ENCODE results near the gene ARHGAP6. TPM values are rescaled to one million over a fixed set of nuclear protein-coding genes. Genes with fewer than 3 reads are reported as not detected.

ARHGAP6 gene
- total and polyA plus RNA-seq, 9 of the 15 experiments (the other 6 are each of a cell fraction or from before 2014, with no cell fraction given), result 12.5 to 63.6 (median 41.8) TPM

DNA sequence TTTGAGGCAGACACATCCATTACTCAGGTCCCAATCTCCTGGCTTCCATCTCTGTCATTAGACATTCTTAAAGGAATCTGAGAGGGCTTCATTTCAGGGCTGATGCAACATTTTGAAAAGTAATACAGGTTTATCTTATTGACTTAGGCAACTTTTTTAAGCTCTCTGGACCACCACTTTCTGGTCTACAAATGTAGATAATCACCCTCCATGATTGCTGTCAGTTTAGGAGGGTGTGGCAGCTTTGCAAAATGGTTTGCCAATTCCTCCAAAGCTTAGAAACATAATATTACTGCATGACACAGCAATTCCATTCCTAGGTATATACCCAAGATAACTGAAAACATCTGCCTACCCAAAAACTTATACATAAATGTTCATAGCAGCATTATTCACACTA is 77.6 kb downstream of the ARHGAP6 start (continued):
- TF ChIP-seq, protein P1, sequence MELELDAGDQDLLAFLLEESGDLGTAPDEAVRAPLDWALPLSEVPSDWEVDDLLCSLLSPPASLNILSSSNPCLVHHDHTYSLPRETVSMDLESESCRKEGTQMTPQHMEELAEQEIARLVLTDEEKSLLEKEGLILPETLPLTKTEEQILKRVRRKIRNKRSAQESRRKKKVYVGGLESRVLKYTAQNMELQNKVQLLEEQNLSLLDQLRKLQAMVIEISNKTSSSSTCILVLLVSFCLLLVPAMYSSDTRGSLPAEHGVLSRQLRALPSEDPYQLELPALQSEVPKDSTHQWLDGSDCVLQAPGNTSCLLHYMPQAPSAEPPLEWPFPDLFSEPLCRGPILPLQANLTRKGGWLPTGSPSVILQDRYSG (tag; conservative IDR thresholded peaks at IDR 0.05; ENCODE audit: low read depth), result no peak
- TF ChIP-seq SIRT6 (IDR thresholded peaks at IDR 0.05; ENCODE audit: low read depth, low read length), result no peak
- no peak for TF ChIP-seq BRD4 (IDR thresholded peaks at IDR 0.05)
- peak; percentile 90; the same call in 1 of the 2 replicates for TF ChIP-seq ATF3 (IDR thresholded peaks at IDR 0.05)
- TF ChIP-seq ATF3 (CRISPR knock-in tag; conservative IDR thresholded peaks at IDR 0.05), result no peak
- no peak for TF ChIP-seq HSF4 (CRISPR knock-in tag; IDR thresholded peaks at IDR 0.05; ENCODE audit: borderline replicate concordance)
- no peak for TF ChIP-seq MIER1 (IDR thresholded peaks at IDR 0.05; ENCODE audit: low read depth)
- no peak for TF ChIP-seq ZBTB9 (CRISPR knock-in tag; IDR thresholded peaks at IDR 0.05)
- TF ChIP-seq TAF7 (tag; IDR thresholded peaks at IDR 0.05), result no peak
- no peak for TF ChIP-seq SMARCA5 (IDR thresholded peaks at IDR 0.05)
- TF ChIP-seq ZNF121 (CRISPR knock-in tag; conservative IDR thresholded peaks at IDR 0.05), result no peak
- no peak for TF ChIP-seq HMG20A (CRISPR knock-in tag; conservative IDR thresholded peaks at IDR 0.05)
- peak; percentile 88 for TF ChIP-seq C11orf30 (IDR thresholded peaks at IDR 0.05; ENCODE audit: low read depth)
- no peak for TF ChIP-seq MYBL2 (IDR thresholded peaks at IDR 0.05; ENCODE audit: low read depth)
- TF ChIP-seq MYBL2 (CRISPR knock-in tag; IDR thresholded peaks at IDR 0.05; ENCODE audit: borderline replicate concordance), result no peak
- TF ChIP-seq, protein P2, sequence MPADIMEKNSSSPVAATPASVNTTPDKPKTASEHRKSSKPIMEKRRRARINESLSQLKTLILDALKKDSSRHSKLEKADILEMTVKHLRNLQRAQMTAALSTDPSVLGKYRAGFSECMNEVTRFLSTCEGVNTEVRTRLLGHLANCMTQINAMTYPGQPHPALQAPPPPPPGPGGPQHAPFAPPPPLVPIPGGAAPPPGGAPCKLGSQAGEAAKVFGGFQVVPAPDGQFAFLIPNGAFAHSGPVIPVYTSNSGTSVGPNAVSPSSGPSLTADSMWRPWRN (IDR thresholded peaks at IDR 0.05; ENCODE audit: low read depth), result peak; percentile 68
- TF ChIP-seq ZC3H11A (IDR thresholded peaks at IDR 0.05; ENCODE audit: low read depth, low read length), result no peak
- TF ChIP-seq GABPA (tag; conservative IDR thresholded peaks at IDR 0.05; ENCODE audit: low read depth), result no peak
- TF ChIP-seq, protein P3, sequence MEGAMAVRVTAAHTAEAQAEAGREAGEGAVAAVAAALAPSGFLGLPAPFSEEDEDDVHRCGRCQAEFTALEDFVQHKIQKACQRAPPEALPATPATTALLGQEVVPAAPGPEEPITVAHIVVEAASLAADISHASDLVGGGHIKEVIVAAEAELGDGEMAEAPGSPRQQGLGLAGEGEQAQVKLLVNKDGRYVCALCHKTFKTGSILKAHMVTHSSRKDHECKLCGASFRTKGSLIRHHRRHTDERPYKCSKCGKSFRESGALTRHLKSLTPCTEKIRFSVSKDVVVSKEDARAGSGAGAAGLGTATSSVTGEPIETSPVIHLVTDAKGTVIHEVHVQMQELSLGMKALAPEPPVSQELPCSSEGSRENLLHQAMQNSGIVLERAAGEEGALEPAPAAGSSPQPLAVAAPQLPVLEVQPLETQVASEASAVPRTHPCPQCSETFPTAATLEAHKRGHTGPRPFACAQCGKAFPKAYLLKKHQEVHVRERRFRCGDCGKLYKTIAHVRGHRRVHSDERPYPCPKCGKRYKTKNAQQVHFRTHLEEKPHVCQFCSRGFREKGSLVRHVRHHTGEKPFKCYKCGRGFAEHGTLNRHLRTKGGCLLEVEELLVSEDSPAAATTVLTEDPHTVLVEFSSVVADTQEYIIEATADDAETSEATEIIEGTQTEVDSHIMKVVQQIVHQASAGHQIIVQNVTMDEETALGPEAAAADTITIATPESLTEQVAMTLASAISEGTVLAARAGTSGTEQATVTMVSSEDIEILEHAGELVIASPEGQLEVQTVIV (CRISPR knock-in tag; IDR thresholded peaks at IDR 0.05; ENCODE audit: borderline replicate concordance), result no peak
- TF ChIP-seq, protein P4, sequence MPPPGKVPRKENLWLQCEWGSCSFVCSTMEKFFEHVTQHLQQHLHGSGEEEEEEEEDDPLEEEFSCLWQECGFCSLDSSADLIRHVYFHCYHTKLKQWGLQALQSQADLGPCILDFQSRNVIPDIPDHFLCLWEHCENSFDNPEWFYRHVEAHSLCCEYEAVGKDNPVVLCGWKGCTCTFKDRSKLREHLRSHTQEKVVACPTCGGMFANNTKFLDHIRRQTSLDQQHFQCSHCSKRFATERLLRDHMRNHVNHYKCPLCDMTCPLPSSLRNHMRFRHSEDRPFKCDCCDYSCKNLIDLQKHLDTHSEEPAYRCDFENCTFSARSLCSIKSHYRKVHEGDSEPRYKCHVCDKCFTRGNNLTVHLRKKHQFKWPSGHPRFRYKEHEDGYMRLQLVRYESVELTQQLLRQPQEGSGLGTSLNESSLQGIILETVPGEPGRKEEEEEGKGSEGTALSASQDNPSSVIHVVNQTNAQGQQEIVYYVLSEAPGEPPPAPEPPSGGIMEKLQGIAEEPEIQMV (tag; conservative IDR thresholded peaks at IDR 0.05; ENCODE audit: low read depth), result no peak
- no peak for TF ChIP-seq CHCHD3 (CRISPR knock-in tag; IDR thresholded peaks at IDR 0.05)
- TF ChIP-seq ATF7 (IDR thresholded peaks at IDR 0.05), result peak; percentile 79
- TF ChIP-seq ZNF133 (CRISPR knock-in tag; IDR thresholded peaks at IDR 0.05), result no peak
